Measurements from ENCODE around the gene CDK5RAP1.

CDK5RAP1 gene

DNA sequence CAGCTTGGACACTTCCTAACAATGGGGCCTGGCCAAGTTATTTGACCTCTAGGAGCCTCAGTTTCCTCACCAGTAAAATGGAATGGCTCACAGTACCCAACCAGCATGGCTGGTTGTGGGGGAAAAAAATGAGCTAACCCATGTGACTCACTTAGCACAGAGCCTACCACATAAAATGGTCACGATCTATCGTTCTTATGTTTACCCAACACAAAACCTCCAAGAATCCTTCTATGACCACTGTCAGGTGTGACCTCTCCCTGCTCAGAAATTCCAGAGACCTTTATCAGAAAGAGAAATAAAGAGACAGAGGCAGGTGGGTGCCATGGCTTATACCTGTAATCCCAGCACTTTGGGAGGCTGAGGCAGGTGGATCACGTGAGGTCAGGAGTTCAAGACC is 78.9 kb downstream of the CDK5RAP1 start:
- H3K27ac ChIP-seq (ENCODE audit: low read length), result no peak overlapping the region
- no peaks in the 10 kb centered on the region for H3K9me3 ChIP-seq (ENCODE audit: control insufficient read depth in 1 of 2, low read length in 2 of 2)
- no peaks in the 10 kb centered on the region for H3K36me3 ChIP-seq (ENCODE audit: control insufficient read depth in 1 of 2, insufficient read depth in 2 of 2, low read length in 2 of 2)
- no peaks in the 10 kb centered on the region for H3K4me1 ChIP-seq (ENCODE audit: control insufficient read depth in 1 of 2, insufficient read depth in 2 of 2, low read length in 2 of 2)
- no peak overlapping the region for H3K4me3 ChIP-seq (ENCODE audit: low read depth in 1 of 2, low read length in 2 of 2)
- no peaks in the 10 kb centered on the region for H3K27me3 ChIP-seq (ENCODE audit: low read depth, low read length)

DNA sequence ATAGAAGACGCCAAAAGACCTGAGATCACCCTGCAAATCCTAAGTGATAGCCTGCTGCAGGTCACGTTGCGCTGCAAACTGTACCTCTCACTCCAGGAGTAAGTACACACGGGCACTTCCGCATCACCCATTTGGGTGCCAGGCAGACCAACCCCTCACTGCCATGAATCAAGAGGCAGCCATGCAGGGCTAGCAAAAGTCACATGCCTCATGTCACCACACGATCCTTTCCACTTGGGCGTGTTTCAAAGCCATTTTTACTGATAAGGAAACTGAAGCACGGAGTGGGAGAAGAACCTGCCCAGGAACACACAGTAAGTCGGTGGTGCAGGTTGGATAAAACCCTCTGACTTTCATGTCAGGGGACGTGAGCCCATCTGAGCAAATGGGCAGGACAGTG is 81.3 kb downstream of the CDK5RAP1 start:
- H3K27me3 ChIP-seq (ENCODE audit: low read depth, low read length), result no peaks in the 10 kb centered on the region
- H3K4me3 ChIP-seq (ENCODE audit: low read depth in 1 of 2, low read length in 2 of 2), result no peak overlapping the region
- H3K36me3 ChIP-seq (ENCODE audit: control insufficient read depth in 1 of 2, insufficient read depth in 2 of 2, low read length in 2 of 2), result no peaks in the 10 kb centered on the region
- H3K4me1 ChIP-seq (ENCODE audit: control insufficient read depth in 1 of 2, insufficient read depth in 2 of 2, low read length in 2 of 2), result no peaks in the 10 kb centered on the region
- no peaks in the 10 kb centered on the region for H3K9me3 ChIP-seq (ENCODE audit: control insufficient read depth in 1 of 2, low read length in 2 of 2)
- no peak overlapping the region for H3K27ac ChIP-seq (ENCODE audit: low read length)

DNA sequence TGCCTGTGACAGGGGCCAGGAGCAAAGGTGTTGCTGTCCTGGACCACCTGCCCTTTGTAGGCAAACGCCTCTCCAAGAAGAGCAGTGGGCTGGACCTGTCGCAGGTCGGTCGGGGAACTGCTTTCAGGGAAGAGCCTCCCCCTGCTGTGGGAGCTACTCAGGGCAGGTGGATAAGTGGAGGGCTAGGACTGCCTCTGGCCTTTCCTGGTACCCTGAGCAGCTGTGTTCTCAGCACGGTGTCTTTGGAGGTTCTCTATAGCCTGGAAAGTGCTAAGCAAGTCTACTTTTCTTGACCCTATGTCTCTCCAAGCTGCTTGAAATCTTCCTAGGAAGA is 83.3 kb downstream of the CDK5RAP1 start:
- Histone ChIP-seq H3K36me3 (ENCODE audit: control insufficient read depth in 1 of 2, insufficient read depth in 2 of 2, low read length in 2 of 2) (no peaks in the 10 kb centered on the region), H3K9me3 (ENCODE audit: control insufficient read depth in 1 of 2, low read length in 2 of 2) (no peaks in the 10 kb centered on the region), H3K4me1 (ENCODE audit: control insufficient read depth in 1 of 2, insufficient read depth in 2 of 2, low read length in 2 of 2) (no peaks in the 10 kb centered on the region), H3K4me3 (ENCODE audit: low read depth in 1 of 2, low read length in 2 of 2) (no peak overlapping the region), H3K27me3 (ENCODE audit: low read depth, low read length) (no peaks in the 10 kb centered on the region), H3K27ac (ENCODE audit: low read length) (no peak overlapping the region)

DNA sequence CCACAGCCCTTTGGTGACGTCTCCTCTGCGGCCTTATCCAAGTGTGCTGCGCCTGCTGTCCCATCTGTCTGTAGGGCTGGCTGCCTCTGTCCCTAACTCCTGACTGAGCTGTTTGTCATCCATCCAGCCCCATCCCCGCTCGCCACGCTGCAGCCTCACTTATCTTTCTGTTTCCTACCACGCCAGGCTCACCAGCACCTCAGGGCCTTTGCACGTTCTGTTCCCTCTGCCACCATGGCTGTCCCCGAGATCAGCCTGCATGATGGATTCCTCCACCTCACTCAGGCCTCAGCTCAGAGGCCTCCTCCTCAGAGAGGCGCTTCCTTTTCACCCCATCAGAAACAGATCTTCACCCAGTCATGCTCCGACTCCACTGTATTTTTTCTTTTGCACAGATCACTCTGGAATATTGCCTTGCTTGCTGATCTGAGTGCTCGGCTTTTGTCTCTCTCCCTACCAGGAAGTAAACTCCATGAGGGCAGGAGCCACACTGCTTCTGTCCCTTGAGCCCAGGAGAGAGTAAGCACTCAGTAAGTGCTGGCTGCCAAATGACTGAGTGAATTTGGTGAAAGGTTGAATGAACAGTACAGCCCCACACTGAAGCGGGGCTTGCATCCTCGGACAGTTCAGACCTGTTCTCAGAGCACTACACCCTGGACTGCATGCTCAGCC is 83.8 kb downstream of the CDK5RAP1 start:
- no peak overlapping the region for H3K4me3 ChIP-seq (ENCODE audit: low read depth in 1 of 2, low read length in 2 of 2)
- H3K36me3 ChIP-seq (ENCODE audit: control insufficient read depth in 1 of 2, insufficient read depth in 2 of 2, low read length in 2 of 2), result no peaks in the 10 kb centered on the region
- H3K4me1 ChIP-seq (ENCODE audit: control insufficient read depth in 1 of 2, insufficient read depth in 2 of 2, low read length in 2 of 2), result no peaks in the 10 kb centered on the region
- H3K27me3 ChIP-seq (ENCODE audit: low read depth, low read length), result no peaks in the 10 kb centered on the region
- H3K27ac ChIP-seq (ENCODE audit: low read length), result no peak overlapping the region
- no peaks in the 10 kb centered on the region for H3K9me3 ChIP-seq (ENCODE audit: control insufficient read depth in 1 of 2, low read length in 2 of 2)

DNA sequence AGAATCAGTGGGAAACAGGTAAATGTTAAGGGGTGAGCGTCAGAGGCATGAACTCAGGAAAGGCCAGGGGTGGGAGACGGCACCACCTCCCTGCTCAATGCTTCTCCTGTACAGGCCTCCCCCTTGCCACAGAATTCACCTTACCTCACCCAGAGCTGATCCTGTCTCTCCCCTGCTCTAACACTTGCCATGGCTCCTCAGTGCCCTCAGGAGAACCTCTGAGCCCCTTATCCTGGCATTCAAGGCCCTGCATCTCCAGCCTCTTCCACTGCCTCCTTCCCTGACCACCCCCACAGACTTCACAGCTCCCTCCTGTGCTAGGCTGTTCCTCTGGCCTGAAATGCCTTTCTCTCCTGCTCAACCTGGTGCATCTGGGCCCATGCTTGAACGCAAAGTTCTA is 84.4 kb downstream of the CDK5RAP1 start:
- no peak overlapping the region for H3K27ac ChIP-seq (ENCODE audit: low read length)

DNA sequence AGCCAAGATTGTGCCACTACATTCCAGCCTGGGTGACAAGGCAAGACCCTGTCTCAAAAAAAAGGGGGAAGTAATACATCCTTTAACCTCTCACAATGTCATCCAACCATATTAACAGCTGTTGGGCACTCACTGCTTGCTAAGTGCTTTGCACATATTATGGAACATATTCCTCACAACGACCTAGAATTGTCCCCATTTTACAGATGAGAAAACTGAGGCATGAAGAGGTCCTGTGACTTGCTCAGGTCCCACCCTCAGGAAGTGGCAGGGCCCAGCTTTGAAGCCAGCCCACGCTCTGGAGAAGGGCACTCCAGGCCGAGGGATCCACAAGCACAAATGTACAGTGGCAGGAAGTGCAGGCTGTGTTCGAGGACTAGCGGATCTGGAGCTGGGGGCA is 85.0 kb downstream of the CDK5RAP1 start:
- no peaks in the 10 kb centered on the region for H3K27me3 ChIP-seq (ENCODE audit: low read depth, low read length)
- H3K4me3 ChIP-seq (ENCODE audit: low read depth in 1 of 2, low read length in 2 of 2), result no peak overlapping the region
- H3K4me1 ChIP-seq (ENCODE audit: control insufficient read depth in 1 of 2, insufficient read depth in 2 of 2, low read length in 2 of 2), result no peaks in the 10 kb centered on the region
- H3K9me3 ChIP-seq (ENCODE audit: control insufficient read depth in 1 of 2, low read length in 2 of 2), result no peaks in the 10 kb centered on the region
- H3K36me3 ChIP-seq (ENCODE audit: control insufficient read depth in 1 of 2, insufficient read depth in 2 of 2, low read length in 2 of 2), result no peaks in the 10 kb centered on the region
- H3K27ac ChIP-seq (ENCODE audit: low read length), result no peak overlapping the region

More for the DNA sequence above, 84.4 kb downstream of the CDK5RAP1 start:
- Histone ChIP-seq H3K27me3 (ENCODE audit: low read depth, low read length) (no peaks in the 10 kb centered on the region), H3K36me3 (ENCODE audit: control insufficient read depth in 1 of 2, insufficient read depth in 2 of 2, low read length in 2 of 2) (no peaks in the 10 kb centered on the region), H3K4me1 (ENCODE audit: control insufficient read depth in 1 of 2, insufficient read depth in 2 of 2, low read length in 2 of 2) (no peaks in the 10 kb centered on the region), H3K4me3 (ENCODE audit: low read depth in 1 of 2, low read length in 2 of 2) (no peak overlapping the region), H3K9me3 (ENCODE audit: control insufficient read depth in 1 of 2, low read length in 2 of 2) (no peaks in the 10 kb centered on the region)

DNA sequence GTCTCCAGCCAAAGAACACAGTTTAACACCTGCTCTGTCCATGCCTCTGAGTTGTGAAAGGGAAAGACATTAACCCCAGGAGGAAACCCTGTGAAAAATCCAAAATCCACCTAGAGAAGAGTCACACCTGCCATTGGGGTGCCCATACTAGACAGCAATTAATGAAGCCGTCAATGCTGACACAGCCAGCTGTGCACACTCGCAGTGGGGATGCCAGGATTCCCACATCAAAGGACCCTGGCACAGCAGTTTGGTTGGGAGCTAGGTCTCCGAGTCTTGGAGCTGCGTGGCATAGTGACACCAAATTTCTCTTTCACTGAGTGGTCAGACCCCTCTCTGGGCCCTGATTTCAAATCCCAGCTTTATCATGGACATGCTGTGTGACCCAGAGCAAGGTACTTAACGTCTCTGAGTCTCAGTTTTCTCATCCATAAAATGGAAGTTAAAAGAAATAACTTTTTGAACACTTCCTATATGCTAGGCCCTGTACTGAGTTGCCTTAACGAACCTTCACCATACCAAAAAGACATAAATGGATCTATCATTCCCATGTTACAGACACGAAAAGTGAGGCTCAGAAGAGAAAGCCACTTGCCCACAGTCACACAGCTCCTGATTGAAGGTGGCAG is 87.5 kb downstream of the CDK5RAP1 start:
- H3K9me3 ChIP-seq (ENCODE audit: control insufficient read depth in 1 of 2, low read length in 2 of 2), result no peaks in the 10 kb centered on the region
- H3K4me3 ChIP-seq (ENCODE audit: low read depth in 1 of 2, low read length in 2 of 2), result no peak overlapping the region
- no peaks in the 10 kb centered on the region for H3K4me1 ChIP-seq (ENCODE audit: control insufficient read depth in 1 of 2, insufficient read depth in 2 of 2, low read length in 2 of 2)
- no peaks in the 10 kb centered on the region for H3K27me3 ChIP-seq (ENCODE audit: low read depth, low read length)
- H3K36me3 ChIP-seq (ENCODE audit: control insufficient read depth in 1 of 2, insufficient read depth in 2 of 2, low read length in 2 of 2), result no peaks in the 10 kb centered on the region
- H3K27ac ChIP-seq (ENCODE audit: low read length), result no peak overlapping the region

DNA sequence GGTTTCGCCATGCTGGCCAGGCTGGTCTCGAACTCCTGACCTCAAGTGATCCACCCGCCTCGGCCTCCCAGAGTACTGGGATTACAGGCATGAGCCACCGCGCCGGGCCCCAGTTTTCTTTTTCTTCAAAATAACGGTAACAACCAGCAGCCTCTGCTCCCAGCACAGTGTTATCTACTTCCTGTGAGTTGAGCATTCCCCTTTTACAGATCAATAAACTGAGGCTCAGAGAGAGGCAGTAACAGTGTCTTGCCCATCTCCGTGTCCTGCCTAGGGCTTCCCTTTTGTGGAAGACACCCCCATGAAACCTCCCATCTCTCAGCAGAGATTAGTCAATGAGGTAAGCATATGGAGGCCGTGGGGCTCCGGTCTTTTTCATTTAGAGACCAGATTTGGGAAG is 88.7 kb downstream of the CDK5RAP1 start:
- Histone ChIP-seq H3K4me3 (ENCODE audit: low read depth in 1 of 2, low read length in 2 of 2) (no peak overlapping the region), H3K4me1 (ENCODE audit: control insufficient read depth in 1 of 2, insufficient read depth in 2 of 2, low read length in 2 of 2) (no peaks in the 10 kb centered on the region), H3K9me3 (ENCODE audit: control insufficient read depth in 1 of 2, low read length in 2 of 2) (no peaks in the 10 kb centered on the region), H3K36me3 (ENCODE audit: control insufficient read depth in 1 of 2, insufficient read depth in 2 of 2, low read length in 2 of 2) (no peaks in the 10 kb centered on the region), H3K27ac (ENCODE audit: low read length) (no peak overlapping the region), H3K27me3 (ENCODE audit: low read depth, low read length) (no peaks in the 10 kb centered on the region)

DNA sequence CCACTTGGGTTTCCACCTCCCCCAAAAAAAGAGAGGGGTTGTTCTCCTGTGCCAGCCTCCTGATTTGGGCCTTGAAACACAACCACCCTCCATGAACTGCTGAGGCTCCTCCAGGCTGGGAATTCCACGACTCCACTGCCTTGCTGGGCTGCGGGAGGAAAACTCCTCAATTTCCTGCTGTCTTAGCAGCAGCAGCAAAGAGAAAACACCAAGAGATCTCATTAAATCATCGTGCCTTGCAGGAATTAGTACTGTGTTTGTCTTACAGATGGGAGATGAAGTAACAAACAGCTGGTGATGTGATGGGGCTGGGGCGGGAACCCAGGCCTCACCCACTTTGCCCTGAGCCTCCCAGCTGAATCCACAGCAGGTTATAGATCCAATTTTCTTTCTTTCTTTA is 89.3 kb downstream of the CDK5RAP1 start:
- no peaks in the 10 kb centered on the region for H3K36me3 ChIP-seq (ENCODE audit: control insufficient read depth in 1 of 2, insufficient read depth in 2 of 2, low read length in 2 of 2)
- no peaks in the 10 kb centered on the region for H3K9me3 ChIP-seq (ENCODE audit: control insufficient read depth in 1 of 2, low read length in 2 of 2)
- H3K27me3 ChIP-seq (ENCODE audit: low read depth, low read length), result no peaks in the 10 kb centered on the region
- H3K4me3 ChIP-seq (ENCODE audit: low read depth in 1 of 2, low read length in 2 of 2), result no peak overlapping the region
- no peak overlapping the region for H3K27ac ChIP-seq (ENCODE audit: low read length)
- no peaks in the 10 kb centered on the region for H3K4me1 ChIP-seq (ENCODE audit: control insufficient read depth in 1 of 2, insufficient read depth in 2 of 2, low read length in 2 of 2)

DNA sequence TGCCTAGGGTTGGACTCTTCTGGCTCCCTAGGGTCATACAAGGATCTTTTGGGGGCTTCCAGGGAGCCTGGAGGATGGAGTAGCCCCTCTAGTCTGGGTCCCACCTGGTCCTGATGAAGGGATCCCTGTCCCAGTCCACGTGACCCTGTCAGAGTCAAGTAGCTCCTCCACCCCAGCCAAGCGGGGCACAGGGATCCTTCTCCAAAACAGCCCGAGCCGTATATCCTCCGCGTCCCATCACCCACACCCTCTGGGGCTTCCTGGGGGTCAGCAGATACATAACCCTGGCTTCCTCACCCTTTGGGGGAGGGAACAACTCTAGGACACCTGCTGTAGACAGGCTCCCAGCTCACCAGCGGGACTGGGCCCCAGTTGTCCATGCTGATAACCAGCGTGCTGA is 90.3 kb downstream of the CDK5RAP1 start:
- Histone ChIP-seq H3K4me1 (ENCODE audit: control insufficient read depth in 1 of 2, insufficient read depth in 2 of 2, low read length in 2 of 2) (no peaks in the 10 kb centered on the region), H3K27ac (ENCODE audit: low read length) (no peak overlapping the region), H3K27me3 (ENCODE audit: low read depth, low read length) (no peaks in the 10 kb centered on the region), H3K9me3 (ENCODE audit: control insufficient read depth in 1 of 2, low read length in 2 of 2) (no peaks in the 10 kb centered on the region), H3K36me3 (ENCODE audit: control insufficient read depth in 1 of 2, insufficient read depth in 2 of 2, low read length in 2 of 2) (no peaks in the 10 kb centered on the region), H3K4me3 (ENCODE audit: low read depth in 1 of 2, low read length in 2 of 2) (no peak overlapping the region)

DNA sequence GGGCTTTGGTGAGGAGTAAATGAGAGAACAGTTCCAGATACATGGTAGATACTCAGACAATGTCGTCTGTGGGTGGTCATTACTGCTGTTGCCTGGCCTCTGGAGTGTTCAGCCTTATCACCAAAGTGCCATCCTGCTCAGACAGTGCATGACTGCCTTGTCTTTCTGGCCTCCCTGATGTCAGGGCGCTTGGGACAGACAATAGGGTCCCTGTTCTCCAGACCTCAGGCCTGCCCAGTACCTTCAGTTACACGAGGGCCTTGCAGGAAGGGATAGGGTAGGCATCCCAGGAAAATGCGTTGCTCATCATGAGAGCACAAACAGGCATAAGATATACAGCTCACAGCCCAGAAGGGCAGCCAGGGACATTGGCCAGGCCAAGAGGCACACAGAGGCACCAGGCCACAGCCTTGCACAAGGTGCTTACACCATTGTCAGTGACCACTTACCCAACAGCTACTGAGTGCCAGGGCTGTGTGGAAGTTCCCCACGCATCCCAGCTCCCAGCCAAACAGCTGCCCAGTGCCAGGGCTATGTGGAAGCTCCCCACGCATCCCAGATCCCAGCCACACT is 90.9 kb downstream of the CDK5RAP1 start:
- Histone ChIP-seq H3K4me3 (ENCODE audit: low read depth in 1 of 2, low read length in 2 of 2) (no peak overlapping the region), H3K9me3 (ENCODE audit: control insufficient read depth in 1 of 2, low read length in 2 of 2) (no peaks in the 10 kb centered on the region), H3K27ac (ENCODE audit: low read length) (no peak overlapping the region), H3K36me3 (ENCODE audit: control insufficient read depth in 1 of 2, insufficient read depth in 2 of 2, low read length in 2 of 2) (no peaks in the 10 kb centered on the region), H3K4me1 (ENCODE audit: control insufficient read depth in 1 of 2, insufficient read depth in 2 of 2, low read length in 2 of 2) (no peaks in the 10 kb centered on the region), H3K27me3 (ENCODE audit: low read depth, low read length) (no peaks in the 10 kb centered on the region)

DNA sequence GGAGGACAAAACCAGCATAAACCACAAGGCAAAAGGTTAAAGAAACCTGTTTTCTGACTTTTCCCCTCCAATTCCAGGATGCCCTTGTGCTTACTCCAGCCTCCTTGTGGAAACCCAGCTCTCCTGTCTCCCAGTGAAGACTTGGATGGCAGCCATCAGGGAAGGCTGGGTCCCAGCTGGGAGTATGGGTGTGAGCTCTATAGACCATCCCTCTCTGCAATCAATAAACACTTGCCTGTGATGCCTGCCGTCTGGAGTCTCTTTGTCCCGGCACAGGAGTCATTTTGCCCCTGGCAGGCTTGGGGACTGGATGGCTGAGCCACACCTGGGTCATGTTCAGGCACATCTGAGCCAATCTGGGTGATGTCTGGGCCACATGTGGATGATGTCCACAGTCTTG is 91.7 kb downstream of the CDK5RAP1 start:
- H3K27me3 ChIP-seq (ENCODE audit: low read depth, low read length), result no peaks in the 10 kb centered on the region
- no peaks in the 10 kb centered on the region for H3K9me3 ChIP-seq (ENCODE audit: control insufficient read depth in 1 of 2, low read length in 2 of 2)
- H3K4me1 ChIP-seq (ENCODE audit: control insufficient read depth in 1 of 2, insufficient read depth in 2 of 2, low read length in 2 of 2), result no peaks in the 10 kb centered on the region
- no peak overlapping the region for H3K4me3 ChIP-seq (ENCODE audit: low read depth in 1 of 2, low read length in 2 of 2)
- H3K36me3 ChIP-seq (ENCODE audit: control insufficient read depth in 1 of 2, insufficient read depth in 2 of 2, low read length in 2 of 2), result no peaks in the 10 kb centered on the region
- no peak overlapping the region for H3K27ac ChIP-seq (ENCODE audit: low read length)
